Adrenal gland (tissue), 5 donors: ENCODE measurements around the gene ERLEC1.

Source experiments
- POLR2A ChIP-seq, 2 donors: fragments of 450-650 bp; IDR thresholded peaks; one replicate each; pipeline ENCODE4 v1.6.1; 2017; ENCODE audit warnings: antibody characterized with exemption in 2 of 2, mild to moderate bottlenecking in 2 of 2, moderate library complexity in 1 of 2
- TF ChIP-seq, protein P1 (sequence below), 6 experiments: fragments of 450-650 bp in 4 of 6; fragments of 200-600 bp in 2 of 6; sonication (generic) in 1 of 6; IDR thresholded peaks; 1 replicate in 5 of 6; 2 replicates in 1 of 6; pipeline versions ENCODE4 v1.5.1 to v1.8.0; 2016 to 2021; ENCODE audit warnings: antibody characterized with exemption in 6 of 6, mild to moderate bottlenecking in 2 of 6, moderate library complexity in 1 of 6
- donor health status: DM: no; HTN: no; CAD: no.

DNA sequence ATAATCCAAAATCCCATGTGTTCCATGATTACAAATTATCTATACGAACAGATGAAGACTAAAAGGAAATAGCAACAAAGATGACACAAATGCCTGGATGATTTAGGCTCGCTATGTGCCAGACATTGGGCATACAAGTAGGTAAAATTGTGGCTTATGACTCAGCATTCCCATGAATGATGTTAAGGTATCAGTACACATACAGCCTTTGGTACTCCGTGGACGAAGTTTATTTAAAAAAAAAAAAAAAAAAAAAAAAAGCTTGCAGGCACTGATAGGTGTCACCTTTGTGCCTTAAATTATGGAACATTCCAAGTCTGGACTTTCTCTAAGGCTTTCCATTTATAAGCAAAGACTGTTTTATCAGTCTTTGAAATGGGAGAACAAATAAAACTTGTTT, 16.6 kb upstream of the ERLEC1 start:
- TF ChIP-seq, protein P1, sequence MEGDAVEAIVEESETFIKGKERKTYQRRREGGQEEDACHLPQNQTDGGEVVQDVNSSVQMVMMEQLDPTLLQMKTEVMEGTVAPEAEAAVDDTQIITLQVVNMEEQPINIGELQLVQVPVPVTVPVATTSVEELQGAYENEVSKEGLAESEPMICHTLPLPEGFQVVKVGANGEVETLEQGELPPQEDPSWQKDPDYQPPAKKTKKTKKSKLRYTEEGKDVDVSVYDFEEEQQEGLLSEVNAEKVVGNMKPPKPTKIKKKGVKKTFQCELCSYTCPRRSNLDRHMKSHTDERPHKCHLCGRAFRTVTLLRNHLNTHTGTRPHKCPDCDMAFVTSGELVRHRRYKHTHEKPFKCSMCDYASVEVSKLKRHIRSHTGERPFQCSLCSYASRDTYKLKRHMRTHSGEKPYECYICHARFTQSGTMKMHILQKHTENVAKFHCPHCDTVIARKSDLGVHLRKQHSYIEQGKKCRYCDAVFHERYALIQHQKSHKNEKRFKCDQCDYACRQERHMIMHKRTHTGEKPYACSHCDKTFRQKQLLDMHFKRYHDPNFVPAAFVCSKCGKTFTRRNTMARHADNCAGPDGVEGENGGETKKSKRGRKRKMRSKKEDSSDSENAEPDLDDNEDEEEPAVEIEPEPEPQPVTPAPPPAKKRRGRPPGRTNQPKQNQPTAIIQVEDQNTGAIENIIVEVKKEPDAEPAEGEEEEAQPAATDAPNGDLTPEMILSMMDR (IDR thresholded peaks at IDR 0.05) = no peak
- TF ChIP-seq POLR2A (IDR thresholded peaks at IDR 0.05) = no peak
